HCT116 (cell line): ENCODE data around the gene PDGFD.

Experiments used
- EZH2phosphoT487 ChIP-seq: fragments of 200-600 bp; IDR thresholded peaks from 2 replicates; pipeline ENCODE4 v1.6.1; 2018; ENCODE audit warnings: antibody characterized with exemption, borderline replicate concordance
- POLR2A ChIP-seq: IDR thresholded peaks from 2 replicates; pipeline ENCODE4 v1.7.0; 2011; ENCODE audit warnings: borderline replicate concordance; ENCODE audit not compliant: insufficient read depth, insufficient read length; ENCODE audit errors: extremely low read depth
- TF ChIP-seq, protein P1 (sequence below), 3 experiments: fragments of 200-600 bp in 1 of 3; sonication (generic) in 1 of 3; IDR thresholded peaks in 2 of 3; conservative IDR thresholded peaks in 1 of 3; 2 replicates each; pipeline ENCODE4 v1.5.1; 2012 to 2017; ENCODE audit warnings: low read depth in 2 of 3, low read length in 2 of 3, antibody characterized with exemption in 1 of 3, borderline replicate concordance in 1 of 3, control low read depth in 1 of 3, mild to moderate bottlenecking in 1 of 3, mixed read lengths in 1 of 3, mixed run types in 1 of 3, moderate library complexity in 1 of 3; ENCODE audit not compliant: insufficient read depth in 1 of 3
- TF ChIP-seq, protein P2 (sequence below): IDR thresholded peaks from 2 replicates; pipeline ENCODE4 v1.6.1; 2012; ENCODE audit warnings: low read depth

DNA sequence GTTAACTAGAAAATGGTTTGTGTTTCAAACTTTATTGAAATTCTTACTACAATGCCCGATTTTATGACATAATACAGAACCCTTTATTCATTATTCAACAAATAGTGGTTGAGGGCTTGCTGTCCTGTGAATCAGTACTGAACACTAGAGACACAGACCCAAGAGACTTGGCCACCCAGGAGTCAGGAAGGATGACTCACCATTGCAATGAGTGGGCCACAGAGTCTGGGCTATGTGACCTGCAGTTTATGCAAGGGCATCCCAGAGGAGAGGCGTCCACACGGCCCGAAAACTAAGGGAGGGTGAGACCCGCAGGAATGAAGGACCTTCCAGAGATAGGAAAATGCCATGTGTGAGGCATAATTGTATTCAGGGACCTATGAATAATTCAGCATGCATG, 271.3 kb downstream of the PDGFD start:
- TF ChIP-seq, protein P1, sequence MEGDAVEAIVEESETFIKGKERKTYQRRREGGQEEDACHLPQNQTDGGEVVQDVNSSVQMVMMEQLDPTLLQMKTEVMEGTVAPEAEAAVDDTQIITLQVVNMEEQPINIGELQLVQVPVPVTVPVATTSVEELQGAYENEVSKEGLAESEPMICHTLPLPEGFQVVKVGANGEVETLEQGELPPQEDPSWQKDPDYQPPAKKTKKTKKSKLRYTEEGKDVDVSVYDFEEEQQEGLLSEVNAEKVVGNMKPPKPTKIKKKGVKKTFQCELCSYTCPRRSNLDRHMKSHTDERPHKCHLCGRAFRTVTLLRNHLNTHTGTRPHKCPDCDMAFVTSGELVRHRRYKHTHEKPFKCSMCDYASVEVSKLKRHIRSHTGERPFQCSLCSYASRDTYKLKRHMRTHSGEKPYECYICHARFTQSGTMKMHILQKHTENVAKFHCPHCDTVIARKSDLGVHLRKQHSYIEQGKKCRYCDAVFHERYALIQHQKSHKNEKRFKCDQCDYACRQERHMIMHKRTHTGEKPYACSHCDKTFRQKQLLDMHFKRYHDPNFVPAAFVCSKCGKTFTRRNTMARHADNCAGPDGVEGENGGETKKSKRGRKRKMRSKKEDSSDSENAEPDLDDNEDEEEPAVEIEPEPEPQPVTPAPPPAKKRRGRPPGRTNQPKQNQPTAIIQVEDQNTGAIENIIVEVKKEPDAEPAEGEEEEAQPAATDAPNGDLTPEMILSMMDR (IDR thresholded peaks at IDR 0.05 in 2 of 3, conservative IDR thresholded peaks at IDR 0.05 in 1 of 3; ENCODE audit: borderline replicate concordance in 1 of 3, insufficient read depth in 1 of 3, low read depth in 2 of 3, low read length in 2 of 3) = no peak
- TF ChIP-seq POLR2A (no peak), EZH2phosphoT487 (no peak)
- TF ChIP-seq, protein P2, sequence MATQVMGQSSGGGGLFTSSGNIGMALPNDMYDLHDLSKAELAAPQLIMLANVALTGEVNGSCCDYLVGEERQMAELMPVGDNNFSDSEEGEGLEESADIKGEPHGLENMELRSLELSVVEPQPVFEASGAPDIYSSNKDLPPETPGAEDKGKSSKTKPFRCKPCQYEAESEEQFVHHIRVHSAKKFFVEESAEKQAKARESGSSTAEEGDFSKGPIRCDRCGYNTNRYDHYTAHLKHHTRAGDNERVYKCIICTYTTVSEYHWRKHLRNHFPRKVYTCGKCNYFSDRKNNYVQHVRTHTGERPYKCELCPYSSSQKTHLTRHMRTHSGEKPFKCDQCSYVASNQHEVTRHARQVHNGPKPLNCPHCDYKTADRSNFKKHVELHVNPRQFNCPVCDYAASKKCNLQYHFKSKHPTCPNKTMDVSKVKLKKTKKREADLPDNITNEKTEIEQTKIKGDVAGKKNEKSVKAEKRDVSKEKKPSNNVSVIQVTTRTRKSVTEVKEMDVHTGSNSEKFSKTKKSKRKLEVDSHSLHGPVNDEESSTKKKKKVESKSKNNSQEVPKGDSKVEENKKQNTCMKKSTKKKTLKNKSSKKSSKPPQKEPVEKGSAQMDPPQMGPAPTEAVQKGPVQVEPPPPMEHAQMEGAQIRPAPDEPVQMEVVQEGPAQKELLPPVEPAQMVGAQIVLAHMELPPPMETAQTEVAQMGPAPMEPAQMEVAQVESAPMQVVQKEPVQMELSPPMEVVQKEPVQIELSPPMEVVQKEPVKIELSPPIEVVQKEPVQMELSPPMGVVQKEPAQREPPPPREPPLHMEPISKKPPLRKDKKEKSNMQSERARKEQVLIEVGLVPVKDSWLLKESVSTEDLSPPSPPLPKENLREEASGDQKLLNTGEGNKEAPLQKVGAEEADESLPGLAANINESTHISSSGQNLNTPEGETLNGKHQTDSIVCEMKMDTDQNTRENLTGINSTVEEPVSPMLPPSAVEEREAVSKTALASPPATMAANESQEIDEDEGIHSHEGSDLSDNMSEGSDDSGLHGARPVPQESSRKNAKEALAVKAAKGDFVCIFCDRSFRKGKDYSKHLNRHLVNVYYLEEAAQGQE = no peak
